DOHH2 (cell line): Measurements from ENCODE around the gene F8.

Experiments
- EZH2phosphoT487 ChIP-seq: fragments of 200-600 bp; sonication (generic); IDR thresholded peaks from 2 replicates; pipeline ENCODE4 v1.6.1; 2017; ENCODE audit warnings: borderline replicate concordance, mild to moderate bottlenecking, antibody characterized with exemption, low read length, moderate library complexity, mixed read lengths
- TF ChIP-seq, protein P1 (sequence below): fragments of 200-600 bp; sonication (generic); IDR thresholded peaks from one replicate; pipeline ENCODE4 v1.5.1; 2014; ENCODE audit warnings: antibody characterized with exemption, mild to moderate bottlenecking, low read depth, low read length; ENCODE audit not compliant: poor library complexity, severe bottlenecking

DNA sequence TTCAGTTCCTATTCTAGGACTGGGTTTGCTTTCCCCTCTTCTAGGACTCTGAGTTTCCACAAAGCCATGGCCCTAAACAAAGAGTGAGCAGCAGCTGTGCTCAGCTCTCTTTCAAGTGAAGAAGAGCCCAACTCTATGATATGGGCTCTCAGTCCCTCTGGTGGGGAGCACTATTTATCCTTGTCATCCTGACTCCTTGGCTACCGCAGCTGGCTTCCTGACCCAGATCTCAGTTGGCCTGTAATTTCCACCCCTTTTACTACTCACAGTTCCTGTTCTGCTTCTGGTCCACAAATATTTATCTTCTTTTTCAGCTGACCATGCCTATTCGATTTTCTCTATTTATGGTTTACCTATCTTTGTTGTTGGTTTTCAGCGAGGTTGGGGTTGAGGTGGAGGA lies 33.8 kb downstream of the F8 start:
- TF ChIP-seq, protein P1, sequence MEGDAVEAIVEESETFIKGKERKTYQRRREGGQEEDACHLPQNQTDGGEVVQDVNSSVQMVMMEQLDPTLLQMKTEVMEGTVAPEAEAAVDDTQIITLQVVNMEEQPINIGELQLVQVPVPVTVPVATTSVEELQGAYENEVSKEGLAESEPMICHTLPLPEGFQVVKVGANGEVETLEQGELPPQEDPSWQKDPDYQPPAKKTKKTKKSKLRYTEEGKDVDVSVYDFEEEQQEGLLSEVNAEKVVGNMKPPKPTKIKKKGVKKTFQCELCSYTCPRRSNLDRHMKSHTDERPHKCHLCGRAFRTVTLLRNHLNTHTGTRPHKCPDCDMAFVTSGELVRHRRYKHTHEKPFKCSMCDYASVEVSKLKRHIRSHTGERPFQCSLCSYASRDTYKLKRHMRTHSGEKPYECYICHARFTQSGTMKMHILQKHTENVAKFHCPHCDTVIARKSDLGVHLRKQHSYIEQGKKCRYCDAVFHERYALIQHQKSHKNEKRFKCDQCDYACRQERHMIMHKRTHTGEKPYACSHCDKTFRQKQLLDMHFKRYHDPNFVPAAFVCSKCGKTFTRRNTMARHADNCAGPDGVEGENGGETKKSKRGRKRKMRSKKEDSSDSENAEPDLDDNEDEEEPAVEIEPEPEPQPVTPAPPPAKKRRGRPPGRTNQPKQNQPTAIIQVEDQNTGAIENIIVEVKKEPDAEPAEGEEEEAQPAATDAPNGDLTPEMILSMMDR = no peak
- TF ChIP-seq EZH2phosphoT487 = no peak
